H1 (cell line): ENCODE results near the gene ABCC4. TPM values are rescaled to one million over a fixed set of nuclear protein-coding genes. Genes with fewer than 3 reads are reported as not detected.

Source experiments
- CTCF ChIA-PET: fragments of 300-600 bp; sonication (Branson Sonifier 250); formaldehyde crosslinking; loops from one replicate; lab custom pipeline; 2021; ENCODE audit not compliant: partially characterized antibody; lab: Charles Lee
- POLR2A ChIA-PET: fragments of 300-600 bp; sonication (Branson Sonifier 250); formaldehyde crosslinking; loops from one replicate; lab custom pipeline; 2021; ENCODE audit warnings: inconsistent platforms; ENCODE audit not compliant: partially characterized antibody; lab: Charles Lee
- DNase-seq, 2 experiments: peaks; one replicate each; pipeline versions ENCODE4 v3.0.0 to v3.0.0-alpha.2; 2010 to 2022; ENCODE audit warnings: low spot score in 2 of 2, low read depth in 1 of 2, mixed read lengths in 1 of 2
- FAIRE-seq: peaks from 2 replicates; lab custom pipeline; 2011; peaks lifted over from hg19 to GRCh38; lab: Jason Lieb, UNC
- H2AFZ ChIP-seq: 2 replicates; pipeline ENCODE4 v1.8.1; 2012; ENCODE audit warnings: low read length, inconsistent platforms
- H2AK5ac ChIP-seq: 2 replicates; pipeline ENCODE4 v1.6.1; 2013; ENCODE audit warnings: low read depth, low read length
- H2BK120ac ChIP-seq: replicated peaks from 2 replicates; pipeline ENCODE3; 2013; ENCODE audit warnings: low read depth, low read length, inconsistent platforms
- H2BK12ac ChIP-seq: 2 replicates; pipeline ENCODE4 v1.6.1; 2013; ENCODE audit warnings: low read depth, low read length
- H2BK15ac ChIP-seq: 2 replicates; pipeline ENCODE4 v1.6.1; 2013; ENCODE audit warnings: low read length
- H2BK20ac ChIP-seq: 2 replicates; pipeline ENCODE4 v1.6.1; 2013; ENCODE audit warnings: low read length
- H2BK5ac ChIP-seq: 2 replicates; pipeline ENCODE4 v1.6.1; 2013; ENCODE audit warnings: low read depth, low read length
- H3K14ac ChIP-seq: 2 replicates; pipeline ENCODE4 v1.6.1; 2013; ENCODE audit warnings: inconsistent platforms; ENCODE audit not compliant: insufficient read length
- H3K18ac ChIP-seq: 2 replicates; pipeline ENCODE4 v1.6.1; 2013; ENCODE audit warnings: low read length; ENCODE audit errors: extremely low read depth
- H3K23ac ChIP-seq: 2 replicates; pipeline ENCODE4 v1.6.1; 2013; ENCODE audit warnings: inconsistent platforms; ENCODE audit not compliant: insufficient read length
- H3K23me2 ChIP-seq: 2 replicates; pipeline ENCODE4 v1.6.1; 2013; ENCODE audit warnings: low read depth, low read length
- H3K27ac ChIP-seq: 2 replicates; pipeline ENCODE4 v1.6.1; 2011; ENCODE audit warnings: low read depth, low read length, inconsistent platforms
- H3K27me3 ChIP-seq, 4 experiments: replicated peaks in 1 of 4; 1 replicate in 1 of 4; 2 replicates in 3 of 4; pipeline versions ENCODE4 v1.6.1 to v1.8.1; 2011 to 2013; ENCODE audit warnings: low read length in 3 of 4, mild to moderate bottlenecking in 3 of 4, inconsistent platforms in 2 of 4, mixed read lengths in 2 of 4, moderate library complexity in 1 of 4; ENCODE audit not compliant: control insufficient read depth in 3 of 4, insufficient read depth in 3 of 4; ENCODE audit errors: extremely low read depth in 1 of 4
- H3K36me3 ChIP-seq, 4 experiments: 2 replicates each; pipeline versions ENCODE4 v1.6.1 to v1.8.1; 2011 to 2013; ENCODE audit warnings: mild to moderate bottlenecking in 4 of 4, low read length in 3 of 4, moderate library complexity in 2 of 4, control low read depth in 1 of 4, inconsistent platforms in 1 of 4; ENCODE audit not compliant: insufficient read depth in 4 of 4, control insufficient read depth in 2 of 4
- H3K4ac ChIP-seq: replicated peaks from 2 replicates; pipeline ENCODE3; 2013; ENCODE audit warnings: low read length, low read depth, mixed read lengths, inconsistent platforms; ENCODE audit not compliant: insufficient read length
- H3K4me1 ChIP-seq, 4 experiments: replicated peaks in 1 of 4; 1 replicate in 1 of 4; 2 replicates in 3 of 4; pipeline versions ENCODE4 v1.6.1 to v1.8.1; 2011 to 2013; ENCODE audit warnings: low read length in 3 of 4, inconsistent platforms in 2 of 4, mixed read lengths in 1 of 4; ENCODE audit not compliant: insufficient read depth in 4 of 4, control insufficient read depth in 3 of 4
- H3K4me2 ChIP-seq, 2 experiments: 2 replicates each; pipeline versions ENCODE4 v1.6.1 to v1.8.1; 2011 to 2013; ENCODE audit warnings: low read depth in 2 of 2, low read length in 2 of 2, control low read depth in 1 of 2, inconsistent platforms in 1 of 2, mild to moderate bottlenecking in 1 of 2; ENCODE audit not compliant: insufficient read depth in 1 of 2
- H3K4me3 ChIP-seq, 4 experiments: fragments of 200-600, 300-600 bp in 1 of 4; sonication (generic), shearing (Covaris generic), sonication (Bioruptor Twin) in 1 of 4; 2 replicates each; pipeline versions ENCODE4 v1.5.1 to v1.8.1; 2011 to 2016; ENCODE audit warnings: low read length in 4 of 4, low read depth in 3 of 4, control low read depth in 2 of 4, inconsistent platforms in 2 of 4, mild to moderate bottlenecking in 2 of 4, mixed read lengths in 1 of 4, moderate library complexity in 1 of 4; ENCODE audit not compliant: insufficient read depth in 2 of 4; ENCODE audit errors: extremely low read depth in 1 of 4
- H3K56ac ChIP-seq: replicated peaks from 2 replicates; pipeline ENCODE3; 2013; ENCODE audit warnings: low read depth, mild to moderate bottlenecking, mixed read lengths, low read length, inconsistent platforms; ENCODE audit not compliant: insufficient read length
- H3K79me1 ChIP-seq: 2 replicates; pipeline ENCODE4 v1.6.1; 2013; ENCODE audit warnings: low read depth, low read length, control low read depth
- H3K79me2 ChIP-seq, 2 experiments: 2 replicates each; pipeline versions ENCODE4 v1.6.1 to v1.8.1; 2012 to 2013; ENCODE audit warnings: low read length in 2 of 2, mild to moderate bottlenecking in 2 of 2, inconsistent platforms in 1 of 2; ENCODE audit not compliant: insufficient read depth in 2 of 2, control insufficient read depth in 1 of 2
- H3K9ac ChIP-seq, 4 experiments: replicated peaks in 1 of 4; 1 replicate in 1 of 4; 2 replicates in 3 of 4; pipeline versions ENCODE4 v1.6.1 to v1.8.1; 2011 to 2013; ENCODE audit warnings: low read depth in 3 of 4, low read length in 3 of 4, control low read depth in 2 of 4, mild to moderate bottlenecking in 2 of 4, moderate library complexity in 2 of 4, inconsistent platforms in 1 of 4; ENCODE audit errors: extremely low read depth in 1 of 4
- H3K9me3 ChIP-seq, 2 experiments: 2 replicates each; pipeline versions ENCODE4 v1.6.1 to v1.8.1; 2012 to 2013; ENCODE audit warnings: mild to moderate bottlenecking in 2 of 2, moderate library complexity in 2 of 2, control low read depth in 1 of 2, inconsistent platforms in 1 of 2, low read depth in 1 of 2, low read length in 1 of 2, mixed read lengths in 1 of 2; ENCODE audit not compliant: insufficient read depth in 2 of 2
- H4K20me1 ChIP-seq, 2 experiments: replicated peaks in 1 of 2; 2 replicates each; pipeline versions ENCODE3 to v1.8.1; 2011 to 2013; ENCODE audit warnings: inconsistent platforms in 2 of 2, low read length in 2 of 2, mild to moderate bottlenecking in 1 of 2; ENCODE audit not compliant: insufficient read depth in 2 of 2, control insufficient read depth in 1 of 2
- H4K5ac ChIP-seq: 2 replicates; pipeline ENCODE4 v1.6.1; 2013; ENCODE audit warnings: low read length, low read depth, mixed read lengths, inconsistent platforms; ENCODE audit not compliant: insufficient read length
- H4K8ac ChIP-seq: 2 replicates; pipeline ENCODE4 v1.8.0; 2013; ENCODE audit warnings: mild to moderate bottlenecking, moderate library complexity, low read length, inconsistent platforms; ENCODE audit not compliant: insufficient read depth; ENCODE audit errors: extremely low read depth
- H4K91ac ChIP-seq: replicated peaks from 2 replicates; pipeline ENCODE3; 2013; ENCODE audit warnings: low read length, mixed read lengths, inconsistent platforms; ENCODE audit not compliant: insufficient read length
- BACH1 ChIP-seq: IDR thresholded peaks from 2 replicates; pipeline ENCODE4 v1.6.1; 2012; ENCODE audit warnings: low read length, improper control_type of control experiment
- CBX5 ChIP-seq: fragments of 300-800, 300-1000 bp; sonication (generic); IDR thresholded peaks from 2 replicates; pipeline ENCODE4 v1.7.1; 2016; ENCODE audit warnings: antibody characterized with exemption, low read length, low read depth
- CHD1 ChIP-seq: IDR thresholded peaks from 2 replicates; pipeline ENCODE4 v1.6.1; 2012; ENCODE audit warnings: low read depth, low read length, improper control_type of control experiment
- FOSL1 ChIP-seq: IDR thresholded peaks from 2 replicates; pipeline ENCODE4 v1.6.1; 2011; ENCODE audit warnings: mild to moderate bottlenecking, low read depth, low read length, moderate library complexity; ENCODE audit not compliant: insufficient read depth
- KDM1A ChIP-seq: fragments of 200-600, 300-600 bp; sonication (generic); IDR thresholded peaks from 2 replicates; pipeline ENCODE4 v1.7.1; 2016; ENCODE audit warnings: mild to moderate bottlenecking, low read length, borderline replicate concordance
- KDM5A ChIP-seq: fragments of 200-600 bp; IDR thresholded peaks from 2 replicates; pipeline ENCODE4 v1.7.1; 2012; ENCODE audit warnings: mild to moderate bottlenecking, low read length, inconsistent platforms, mixed read lengths
- MAX ChIP-seq: IDR thresholded peaks from 2 replicates; pipeline ENCODE4 v1.6.1; 2012; ENCODE audit warnings: inconsistent platforms
- POLR2A ChIP-seq, 2 experiments: IDR thresholded peaks; 1 replicate in 1 of 2; 2 replicates in 1 of 2; pipeline ENCODE4 v1.6.1; 2011; ENCODE audit warnings: low read depth in 2 of 2, low read length in 2 of 2, mild to moderate bottlenecking in 2 of 2; ENCODE audit errors: control extremely low read depth in 1 of 2
- POLR2AphosphoS5 ChIP-seq: IDR thresholded peaks from 2 replicates; pipeline ENCODE4 v1.6.1; 2011; ENCODE audit warnings: low read depth, low read length
- RFX5 ChIP-seq: IDR thresholded peaks from 2 replicates; pipeline ENCODE4 v1.6.1; 2011; ENCODE audit warnings: low read depth, low read length, improper control_type of control experiment, borderline replicate concordance
- SRF ChIP-seq: IDR thresholded peaks from 2 replicates; pipeline ENCODE4 v1.6.1; 2011; ENCODE audit warnings: mild to moderate bottlenecking, low read depth, low read length, moderate library complexity
- TAF7 ChIP-seq: optimal IDR thresholded peaks from 2 replicates; pipeline ENCODE3; 2011; ENCODE audit warnings: low read depth, mild to moderate bottlenecking, inconsistent platforms, low read length, moderate library complexity, borderline replicate concordance
- TCF12 ChIP-seq: IDR thresholded peaks from 2 replicates; pipeline ENCODE4 v1.6.1; 2011; ENCODE audit warnings: low read depth, mild to moderate bottlenecking, low read length
- USF2 ChIP-seq: IDR thresholded peaks from 2 replicates; pipeline ENCODE4 v1.6.1; 2011; ENCODE audit warnings: low read length, improper control_type of control experiment
- YY1 ChIP-seq: IDR thresholded peaks from 2 replicates; pipeline ENCODE4 v1.6.1; 2011; ENCODE audit warnings: low read depth, mild to moderate bottlenecking, low read length
- WGBS, 2 experiments: shearing (Covaris generic) in 1 of 2; methylation state at CpG; one replicate each; pipeline versions ENCODE4 v1.1.6 to v1.1.7; 2013 to 2015; ENCODE audit warnings: low lambda C conversion rate in 2 of 2, mixed read lengths in 2 of 2, inconsistent platforms in 1 of 2, low coverage in 1 of 2, missing lambda C conversion rate in 1 of 2; ENCODE audit not compliant: insufficient replicate concordance in 2 of 2, insufficient coverage in 1 of 2, insufficient read length in 1 of 2; ENCODE audit errors: extremely low coverage in 1 of 2, missing lambda C conversion rate in 1 of 2; 5-methylcytosine and 5-hydroxymethylcytosine counted together
- polyA plus RNA-seq, 7 experiments: library from polyadenylated mRNA; depleted of rRNA in 3 of 7; stranded (reverse) in 5 of 7; unstranded in 2 of 7; fragments of >200 nt in 5 of 7; fragments of 200-250 nt in 2 of 7; gene quantifications; 1 replicate in 5 of 7; 2 replicates in 1 of 7; 4 replicates in 1 of 7; pipeline versions ENCODE4 v1.2.1 to v1.2.3, GENCODE V29; 2011 to 2013; ENCODE audit warnings: missing spikeins in 2 of 7, mixed read lengths in 2 of 7
- total RNA-seq: library from RNA; stranded (reverse); fragmentation: NEBNext Ultra II Directional; extraction: Animal tissue kit (Norgen Biotek cat#: 25700); gene quantifications from 2 replicates; pipeline ENCODE4 v1.2.1, GENCODE V29; 2021

ABCC4 gene
- total and polyA plus RNA-seq, 2 of the 8 experiments (the other 6 are each of a cell fraction or from before 2014, with no cell fraction given), result 4.0 to 14.1 TPM

GRCh38 chr13:95086761-95087160 is 214.5 kb downstream of the ABCC4 start:
- H3K79me1 ChIP-seq, result no peaks in the 10 kb centered on the region
- H3K23ac ChIP-seq, result no peak overlapping the region
- H4K20me1 ChIP-seq, result no peaks in the 10 kb centered on the region
- H4K91ac ChIP-seq, result no peak overlapping the region
- no peak overlapping the region for H3K4me2 ChIP-seq
- ChIA-PET CTCF (interaction anchor here (1.0 kb wide), 2 partner anchors 98 to 109 kb away, joined by 3 read pairs; no protein-coding TSS in a partner anchor), POLR2A (no interaction called here)
- no peak overlapping the region for H3K18ac ChIP-seq
- H2BK20ac ChIP-seq, result no peak overlapping the region
- no peaks in the 10 kb centered on the region for H3K9me3 ChIP-seq
- no peak overlapping the region for H4K5ac ChIP-seq
- H3K4ac ChIP-seq, result no peak overlapping the region
- no peak overlapping the region for H3K4me3 ChIP-seq
- no peak overlapping the region for H2BK15ac ChIP-seq
- no peak overlapping the region for H2AFZ ChIP-seq
- no peak overlapping the region for H3K14ac ChIP-seq
- H2BK5ac ChIP-seq, result no peak overlapping the region
- H3K4me1 ChIP-seq, result no peaks in the 10 kb centered on the region
- H3K56ac ChIP-seq, result no peak overlapping the region
- H4K8ac ChIP-seq, result no peak overlapping the region
- FAIRE-seq, result no peak
- no peak overlapping the region for H3K9ac ChIP-seq
- H2AK5ac ChIP-seq, result no peak overlapping the region
- no peaks in the 10 kb centered on the region for H3K79me2 ChIP-seq
- H3K27ac ChIP-seq, result no peak overlapping the region
- H2BK120ac ChIP-seq, result no peak overlapping the region
- no peaks in the 10 kb centered on the region for H3K36me3 ChIP-seq
- no peak overlapping the region for H2BK12ac ChIP-seq
- no peak for DNase-seq
- 95% methylated on average over 2 of the region's 2 CpGs; no CpG with 5 or more reads in 1 of the 2 experiments for WGBS, 2 experiments
- H3K27me3 ChIP-seq, result no peaks in the 10 kb centered on the region
- H3K23me2 ChIP-seq, result no peaks in the 10 kb centered on the region
- TF ChIP-seq SRF (no peak), MAX (no peak), TCF12 (no peak), KDM1A (no peak), YY1 (no peak), RFX5 (no peak), BACH1 (no peak), USF2 (no peak), CBX5 (no peak), POLR2AphosphoS5 (no peak), KDM5A (no peak), TAF7 (no peak), POLR2A (IDR thresholded peaks at IDR 0.05; ENCODE audit: control extremely low read depth in 1 of 2, low read depth in 2 of 2, low read length in 2 of 2) (no peak), CHD1 (no peak), FOSL1 (no peak)
